KBM-7 (cell line): ENCODE measurements around the gene SEC11A.
"Not testable (repeated sequence)": the region's sequence is repeated elsewhere in the genome, so short reads cannot be mapped to it uniquely, and the experiment has no call there.

Experiments used
- DNase-seq: peaks from one replicate; pipeline ENCODE4 v3.0.0-alpha.2; 2015
- in situ Hi-C: fragments of 300-500 bp; cut with MboI; formaldehyde crosslinking; loops from 2 replicates; pipeline ENCODE4 v1.14.3; 2020; ENCODE audit warnings: low sequenced_read_pairs, low pct_unique_long_range_greater_than_20kb, mixed read lengths

SEC11A gene

GRCh38 chr15:84654689-84655453 is 61.1 kb downstream of the SEC11A start:
- in situ Hi-C loops = no loop called here
- DNase-seq = peak; percentile 94

GRCh38 chr15:84653910-84654688 is 61.8 kb downstream of the SEC11A start, which contains the start of gene WDR73:
TSS of gene WDR73 (minus strand) at chr15:84654283. CDS start at chr15:84654274, 9 bp downstream.
- in situ Hi-C loops = no loop called here
- peak; percentile 99 for DNase-seq

GRCh38 chr15:84653584-84653909 is 62.4 kb downstream of the SEC11A start:
- no peak for DNase-seq
- in situ Hi-C loops = no loop called here

GRCh38 chr15:84649706-84650105 is 66.2 kb downstream of the SEC11A start:
- in situ Hi-C loops = no loop called here
- DNase-seq = no peak

GRCh38 chr15:84648539-84648938 is 67.4 kb downstream of the SEC11A start:
- in situ Hi-C loops = no loop called here
- DNase-seq = no peak

GRCh38 chr15:84647726-84648125 is 68.2 kb downstream of the SEC11A start:
- DNase-seq = no peak
- in situ Hi-C loops = no loop called here

- in situ Hi-C loops = no loop called here
- DNase-seq = no peak
Measured at GRCh38 chr15:84645997-84646396, 69.9 kb downstream of the SEC11A start.

GRCh38 chr15:84645496-84645895 is 70.4 kb downstream of the SEC11A start:
- no peak for DNase-seq
- in situ Hi-C loops = no loop called here

- in situ Hi-C loops = no loop called here
Measured at GRCh38 chr15:84643838-84644237, 72.1 kb downstream of the SEC11A start.

GRCh38 chr15:84642640-84643039 is 73.3 kb downstream of the SEC11A start:
- in situ Hi-C loops, DNase-seq: not testable (repeated sequence)

More at GRCh38 chr15:84643838-84644237, 72.1 kb downstream of the SEC11A start:
- DNase-seq = no peak

GRCh38 chr15:84641871-84642270 is 74.1 kb downstream of the SEC11A start:
- DNase-seq, in situ Hi-C loops: not testable (repeated sequence)

- in situ Hi-C loops = no loop called here
- peak; percentile 74 for DNase-seq
Measured at GRCh38 chr15:84638103-84638502, 77.8 kb downstream of the SEC11A start.

GRCh38 chr15:84634228-84634837 is 81.6 kb downstream of the SEC11A start:
- no peak for DNase-seq

GRCh38 chr15:84633311-84634227 is 82.4 kb downstream of the SEC11A start:
- peak; percentile 88 for DNase-seq
- in situ Hi-C loops = no loop called here

More at GRCh38 chr15:84634228-84634837, 81.6 kb downstream of the SEC11A start:
- in situ Hi-C loops = no loop called here

- in situ Hi-C loops = no loop called here
- no peak for DNase-seq
Measured at GRCh38 chr15:84631706-84632272, 84.2 kb downstream of the SEC11A start.

GRCh38 chr15:84629033-84629432 is 86.9 kb downstream of the SEC11A start:
- in situ Hi-C loops = no loop called here
- no peak for DNase-seq

- no peak for DNase-seq
- in situ Hi-C loops = no loop called here
Measured at GRCh38 chr15:84625123-84625522, 90.8 kb downstream of the SEC11A start.

GRCh38 chr15:84624359-84624758 is 91.6 kb downstream of the SEC11A start:
- DNase-seq = no peak
- in situ Hi-C loops = no loop called here
